Inferior parietal cortex (tissue), 1 donor: ENCODE data around the gene ESR2.
"Not testable (repeated sequence)": the region's sequence is repeated elsewhere in the genome, so short reads cannot be mapped to it uniquely, and the experiment has no call there.

Source experiments
- DNase-seq: peaks from one replicate; pipeline ENCODE4 v3.0.0-alpha.2; 2016; ENCODE audit errors: extremely low spot score

Gene ESR2

GRCh38 chr14:64198486-64198885, 95.7 kb downstream of the ESR2 start:
- DNase-seq = no peak

GRCh38 chr14:64197996-64198395, 96.2 kb downstream of the ESR2 start:
- no peak for DNase-seq

DNA sequence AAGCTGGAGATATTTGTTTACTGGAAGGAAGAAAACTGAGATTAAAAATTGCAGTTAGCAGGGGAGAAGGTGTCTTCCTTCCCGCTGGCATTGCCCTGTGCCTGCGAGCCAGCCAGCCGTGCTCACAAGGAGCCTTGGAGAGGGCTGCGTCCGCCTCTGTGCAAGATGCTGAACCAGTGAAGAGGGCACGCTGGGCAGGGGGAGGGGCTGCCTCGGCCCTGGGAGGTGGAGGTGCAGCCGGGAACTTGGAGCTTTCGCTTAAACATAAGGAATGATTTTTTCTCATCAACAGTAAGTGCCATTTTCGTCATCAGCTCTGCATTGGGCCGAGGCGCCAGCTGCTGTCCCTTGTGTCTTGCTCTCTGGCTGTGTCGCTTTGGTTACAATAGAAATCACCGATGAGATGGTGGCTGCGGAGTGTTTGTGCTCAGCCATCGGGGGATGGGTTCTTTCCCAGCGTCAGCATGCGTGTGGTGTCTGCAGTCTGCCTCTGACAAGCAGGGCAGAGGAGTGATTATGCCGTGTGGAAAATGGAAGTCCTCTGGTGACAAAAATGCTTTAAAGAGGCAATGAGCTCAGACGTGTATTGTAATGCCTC, 97.3 kb downstream of the ESR2 start:
- DNase-seq = peak; percentile 79

- DNase-seq = no peak
These were observed 98.1 kb downstream of the ESR2 start for GRCh38 chr14:64196056-64196455.

DNA sequence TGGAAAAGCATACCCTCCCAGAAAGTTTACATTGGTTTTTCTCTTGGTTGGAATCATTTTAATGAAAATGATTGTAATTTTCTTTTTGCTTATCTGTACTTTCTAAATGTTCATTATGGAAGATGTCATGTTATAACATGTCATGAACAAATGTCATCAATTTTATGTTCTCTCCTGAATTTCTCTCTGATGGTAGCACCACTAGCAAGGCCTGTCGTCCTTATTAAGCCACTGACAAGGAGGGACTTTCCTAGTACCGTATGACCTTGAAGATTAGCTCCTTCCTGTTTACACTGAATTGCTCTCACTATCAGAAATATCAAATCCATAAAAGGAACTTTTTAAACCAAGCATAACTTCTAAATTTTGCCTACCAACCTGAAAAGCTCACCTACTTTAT, 99.0 kb downstream of the ESR2 start:
- DNase-seq = no peak

- no peak for DNase-seq
These were observed 99.8 kb downstream of the ESR2 start for GRCh38 chr14:64194404-64194803.

GRCh38 chr14:64193821-64194220, 100.3 kb downstream of the ESR2 start:
- no peak for DNase-seq

- no peak for DNase-seq
These were observed 102.4 kb downstream of the ESR2 start for GRCh38 chr14:64191756-64192155.

- no peak for DNase-seq
These were observed 103.1 kb downstream of the ESR2 start for GRCh38 chr14:64190974-64191502.

- DNase-seq = no peak
These were observed 106.8 kb downstream of the ESR2 start for GRCh38 chr14:64187331-64187730.

DNA sequence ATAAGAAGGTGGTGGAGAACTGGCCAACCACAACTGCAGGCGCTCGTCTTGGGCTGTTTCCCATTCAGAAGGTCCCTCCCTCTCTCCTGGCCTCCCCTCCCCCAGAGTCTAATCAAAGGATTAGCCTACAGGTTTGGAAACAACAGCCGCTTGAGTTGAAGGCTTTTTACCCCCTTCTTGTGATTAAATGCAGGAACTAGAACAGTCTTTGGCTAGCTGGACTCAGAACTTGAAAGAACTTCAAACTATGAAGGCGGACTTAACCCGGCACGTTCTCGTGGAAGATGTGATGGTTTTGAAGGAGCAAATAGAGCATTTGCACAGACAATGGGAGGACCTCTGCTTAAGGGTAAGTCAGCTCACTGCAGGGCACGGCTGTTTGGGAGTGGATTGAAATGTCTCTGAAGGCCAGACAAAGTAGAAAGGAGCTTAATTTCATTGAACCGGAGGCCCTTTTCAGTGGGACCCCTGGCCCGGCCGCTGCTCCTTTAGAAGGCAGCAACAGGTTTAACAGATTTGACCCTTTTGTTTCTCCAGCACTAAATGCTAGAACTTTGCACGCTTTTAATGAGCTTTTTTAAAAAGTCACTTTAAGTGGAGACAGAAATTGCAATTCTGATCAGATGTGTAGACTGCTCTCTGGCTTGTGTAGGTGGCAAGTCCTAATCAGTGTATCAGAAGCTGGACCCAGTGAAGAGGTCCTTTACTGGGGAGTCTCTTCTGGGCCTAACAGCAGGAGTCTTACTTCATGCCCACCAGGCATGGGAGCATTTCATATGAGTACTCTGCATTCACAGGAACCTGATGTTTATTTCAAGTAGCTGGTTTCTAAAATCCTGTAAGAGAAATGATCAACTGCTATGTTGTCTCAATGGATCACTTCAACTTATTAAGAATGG, 107.7 kb downstream of the ESR2 start:
- no peak for DNase-seq

DNA sequence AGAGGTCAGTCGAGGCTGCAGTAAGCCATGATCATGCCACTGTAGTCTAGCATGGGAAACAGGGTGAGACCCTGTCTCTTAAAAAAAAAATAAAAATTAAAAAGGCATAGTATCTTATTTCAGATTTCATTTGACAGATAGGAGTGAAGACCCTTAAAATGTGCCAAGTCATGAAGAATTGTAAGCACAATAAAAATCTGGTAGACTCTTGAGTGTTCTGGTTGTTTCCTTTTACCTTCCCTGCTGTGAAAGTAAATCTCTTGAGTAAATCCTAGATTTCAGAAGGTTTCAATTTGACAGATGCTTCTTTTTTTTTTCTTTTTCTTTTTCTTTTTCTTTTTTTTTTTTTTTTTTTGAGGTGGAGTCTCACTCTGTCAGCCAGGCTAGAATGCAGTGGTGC, 109.0 kb downstream of the ESR2 start:
- no peak for DNase-seq

DNA sequence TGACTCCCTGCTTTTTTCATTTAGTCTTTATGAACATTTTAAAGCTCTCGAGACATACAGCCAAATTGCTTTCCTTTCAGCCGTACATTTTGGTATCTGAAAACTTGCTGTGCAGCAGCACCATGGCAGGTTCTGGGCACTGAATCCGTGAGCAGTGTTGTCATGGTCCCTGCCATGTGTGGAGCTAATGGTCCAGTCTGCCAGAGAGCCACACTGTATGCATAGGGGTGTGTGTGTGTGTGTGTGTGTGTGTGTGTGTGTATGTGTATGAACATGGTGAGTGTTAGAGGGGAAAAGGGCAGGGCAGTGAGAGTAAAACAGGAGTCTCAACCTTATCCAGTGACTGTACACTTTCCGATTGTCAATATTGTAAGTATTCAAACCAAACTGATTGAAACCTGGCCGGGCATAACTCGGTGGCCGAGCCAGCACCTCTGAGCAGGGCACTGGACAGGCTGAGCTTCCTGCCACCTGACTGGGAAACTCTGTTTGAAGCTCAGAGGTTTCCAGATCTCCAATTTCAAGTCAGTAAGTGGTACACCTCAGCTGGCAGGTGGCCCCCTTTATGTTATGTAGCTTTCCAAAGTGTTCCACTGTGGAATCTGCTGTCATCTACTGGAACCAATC, 110.0 kb downstream of the ESR2 start:
- DNase-seq = no peak

DNA sequence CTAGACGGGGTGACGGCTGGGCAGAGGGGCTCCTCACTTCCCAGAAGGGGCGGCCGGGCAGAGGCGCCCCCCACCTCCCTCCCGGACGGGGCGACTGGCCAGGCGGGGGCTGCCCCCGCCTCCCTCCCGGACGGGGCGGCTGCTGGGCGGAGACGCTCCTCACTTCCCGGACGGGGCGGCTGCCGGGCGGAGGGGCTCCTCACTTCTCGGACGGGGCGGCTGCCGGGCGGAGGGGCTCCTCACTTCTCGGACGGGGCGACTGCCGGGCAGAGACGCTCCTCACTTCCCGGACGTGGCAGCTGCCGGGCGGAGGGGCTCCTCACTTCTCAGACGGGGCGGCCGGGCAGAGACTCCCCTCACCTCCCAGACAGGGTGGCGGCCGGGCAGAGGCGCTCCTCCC, 111.3 kb downstream of the ESR2 start:
- DNase-seq = not testable (repeated sequence)

DNA sequence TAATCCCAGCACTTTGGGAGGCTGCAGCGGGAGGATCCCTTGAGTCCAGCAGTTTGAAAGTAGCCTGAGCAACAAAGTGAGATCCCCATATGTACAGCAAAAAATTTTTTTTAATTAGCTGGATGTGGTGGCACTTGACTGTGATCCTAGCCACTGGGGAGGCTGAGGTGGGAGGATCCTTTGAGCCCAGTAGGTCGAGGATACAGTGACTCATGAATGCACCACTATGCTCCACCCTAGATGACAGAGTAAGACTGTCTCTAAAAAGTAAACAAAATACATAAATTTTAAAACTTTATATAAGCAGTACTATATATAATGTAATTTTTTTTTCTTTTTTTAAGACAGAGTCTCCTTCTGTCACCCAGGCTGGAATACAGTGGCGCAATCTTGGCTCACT, 115.4 kb downstream of the ESR2 start:
- DNase-seq = no peak

DNA sequence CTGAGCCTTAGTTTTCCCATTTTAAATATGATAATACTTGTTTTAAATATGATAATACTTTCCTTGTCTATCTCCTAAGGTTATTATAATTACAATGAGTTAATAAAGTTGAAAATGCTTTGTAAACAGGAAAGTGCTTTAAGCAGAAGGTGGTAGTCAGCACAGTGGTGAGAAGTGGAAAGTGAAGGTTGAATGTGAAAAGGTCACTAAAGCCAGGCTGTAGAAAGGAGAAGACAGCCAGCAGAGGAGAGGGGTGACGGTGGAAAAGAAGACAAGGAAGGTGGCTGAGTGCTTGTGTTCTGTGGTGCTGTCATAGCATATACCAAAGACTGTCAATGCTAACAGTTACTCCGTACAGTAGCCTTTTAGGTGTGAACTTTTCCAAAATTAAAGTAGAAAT, 117.8 kb downstream of the ESR2 start:
- no peak for DNase-seq

- DNase-seq = no peak
These were observed 119.0 kb downstream of the ESR2 start for GRCh38 chr14:64174922-64175782.

DNA sequence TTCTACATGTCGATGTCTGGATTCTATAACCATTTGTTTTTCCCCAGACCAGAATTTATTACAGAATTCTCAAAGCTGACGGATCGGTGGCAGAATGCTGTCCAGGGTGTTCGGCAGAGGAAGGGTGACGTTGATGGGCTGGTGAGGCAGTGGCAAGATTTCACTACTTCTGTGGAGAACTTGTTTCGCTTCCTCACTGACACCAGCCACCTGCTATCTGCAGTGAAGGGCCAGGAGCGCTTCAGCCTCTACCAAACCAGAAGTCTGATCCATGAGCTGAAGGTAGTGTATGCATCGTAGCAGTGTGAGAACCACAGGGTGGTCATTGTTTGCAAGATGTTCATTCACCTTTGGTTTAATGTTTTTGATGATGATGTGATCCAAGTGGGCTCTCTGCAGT, 124.0 kb downstream of the ESR2 start:
- DNase-seq = no peak

- no peak for DNase-seq
These were observed 134.6 kb downstream of the ESR2 start for GRCh38 chr14:64159588-64159987.

GRCh38 chr14:64158608-64159007, 135.6 kb downstream of the ESR2 start:
- no peak for DNase-seq

- no peak for DNase-seq
These were observed 144.2 kb downstream of the ESR2 start for GRCh38 chr14:64149921-64150320.
